Measurements from ENCODE around the gene VWCE. TPM values are rescaled to one million over a fixed set of nuclear protein-coding genes. Genes with fewer than 3 reads are reported as not detected.
A peak's percentile ranks its signal among the peaks of the same experiment; 100 is the strongest.

Gene VWCE
- total RNA-seq, 2 experiments from 2014 or later, result 1.6 to 1.7 TPM

- H3K27ac Mint-ChIP-seq, result no peak overlapping the region
- DNase-seq, result no peak
- no peaks in the 10 kb centered on the region for H3K27me3 Mint-ChIP-seq
- H3K4me3 Mint-ChIP-seq, result no peak overlapping the region
- POLR2A ChIA-PET, result no interaction called here
- no peaks in the 10 kb centered on the region for H3K36me3 Mint-ChIP-seq (ENCODE audit: low read depth)
- CTCF ChIA-PET, result interaction anchor here (0.6 to 1.3 kb wide), 2 partner anchors 54 to 162 kb away, joined by 3 read pairs; no protein-coding TSS in a partner anchor
- H3K4me1 Mint-ChIP-seq, result peaks cover 7% of the 10 kb centered on the region
- no peaks in the 10 kb centered on the region for H3K9me3 Mint-ChIP-seq
These were observed 21.7 kb downstream of the VWCE start for GRCh38 chr11:61273178-61274078.

GRCh38 chr11:61272731-61273130 lies 22.4 kb downstream of the VWCE start:
- Mint-ChIP-seq H3K4me1 (peaks cover 7% of the 10 kb centered on the region), H3K27me3 (no peaks in the 10 kb centered on the region), H3K36me3 (ENCODE audit: low read depth) (no peaks in the 10 kb centered on the region), H3K4me3 (no peak overlapping the region), H3K27ac (no peak overlapping the region), H3K9me3 (no peaks in the 10 kb centered on the region)
- DNase-seq, result no peak
- CTCF ChIA-PET, result no interaction called here
- POLR2A ChIA-PET, result no interaction called here

- H3K4me3 Mint-ChIP-seq, result no peak overlapping the region
- ChIA-PET CTCF (interaction anchor here (0.6 to 1.6 kb wide), 9 partner anchors 10 to 440 kb away, joined by 3 to 5 read pairs (median 3); partner anchors contain the start of genes DDB1, TKFC and VWCE), POLR2A (no interaction called here)
- H3K36me3 Mint-ChIP-seq (ENCODE audit: low read depth), result no peaks in the 10 kb centered on the region
- H3K27ac Mint-ChIP-seq, result peak overlapping the region; percentile 59
- H3K9me3 Mint-ChIP-seq, result no peaks in the 10 kb centered on the region
- no peak for DNase-seq
- H3K27me3 Mint-ChIP-seq, result no peaks in the 10 kb centered on the region
- H3K4me1 Mint-ChIP-seq, result peaks cover 7% of the 10 kb centered on the region
These were observed 24.6 kb downstream of the VWCE start for GRCh38 chr11:61270354-61271076.

- peaks cover 7% of the 10 kb centered on the region for H3K4me1 Mint-ChIP-seq
- no peaks in the 10 kb centered on the region for H3K27me3 Mint-ChIP-seq
- no peaks in the 10 kb centered on the region for H3K36me3 Mint-ChIP-seq (ENCODE audit: low read depth)
- no peak overlapping the region for H3K27ac Mint-ChIP-seq
- no peak overlapping the region for H3K4me3 Mint-ChIP-seq
- no peak for DNase-seq
- ChIA-PET POLR2A (interaction anchor here (0.6 kb wide), 1 partner anchor 462 kb away, joined by 4 read pairs; no protein-coding TSS in a partner anchor), CTCF (interaction anchor here (0.5 to 0.7 kb wide), 2 partner anchors 15 to 17 kb away, joined by 3 to 4 read pairs; no protein-coding TSS in a partner anchor)
- no peaks in the 10 kb centered on the region for H3K9me3 Mint-ChIP-seq
These were observed 26.4 kb downstream of the VWCE start for GRCh38 chr11:61268588-61269250.

- Mint-ChIP-seq H3K9me3 (no peaks in the 10 kb centered on the region), H3K4me1 (peaks cover 7% of the 10 kb centered on the region), H3K4me3 (no peak overlapping the region), H3K27ac (no peak overlapping the region), H3K36me3 (ENCODE audit: low read depth) (no peaks in the 10 kb centered on the region), H3K27me3 (no peaks in the 10 kb centered on the region)
- DNase-seq, result no peak
- CTCF ChIA-PET, result no interaction called here
- POLR2A ChIA-PET, result no interaction called here
These were observed 27.7 kb downstream of the VWCE start for GRCh38 chr11:61267437-61267841.

GRCh38 chr11:61266602-61267001 lies 28.5 kb downstream of the VWCE start:
- H3K4me3 Mint-ChIP-seq, result no peak overlapping the region
- no peaks in the 10 kb centered on the region for H3K9me3 Mint-ChIP-seq
- CTCF ChIA-PET, result interaction anchor here (0.6 kb wide), 1 partner anchor 13 kb away, joined by 3 read pairs; no protein-coding TSS in a partner anchor
- DNase-seq, result no peak
- POLR2A ChIA-PET, result no interaction called here
- H3K27ac Mint-ChIP-seq, result no peak overlapping the region
- H3K36me3 Mint-ChIP-seq (ENCODE audit: low read depth), result no peaks in the 10 kb centered on the region
- no peaks in the 10 kb centered on the region for H3K27me3 Mint-ChIP-seq
- peaks cover 7% of the 10 kb centered on the region for H3K4me1 Mint-ChIP-seq

DNA sequence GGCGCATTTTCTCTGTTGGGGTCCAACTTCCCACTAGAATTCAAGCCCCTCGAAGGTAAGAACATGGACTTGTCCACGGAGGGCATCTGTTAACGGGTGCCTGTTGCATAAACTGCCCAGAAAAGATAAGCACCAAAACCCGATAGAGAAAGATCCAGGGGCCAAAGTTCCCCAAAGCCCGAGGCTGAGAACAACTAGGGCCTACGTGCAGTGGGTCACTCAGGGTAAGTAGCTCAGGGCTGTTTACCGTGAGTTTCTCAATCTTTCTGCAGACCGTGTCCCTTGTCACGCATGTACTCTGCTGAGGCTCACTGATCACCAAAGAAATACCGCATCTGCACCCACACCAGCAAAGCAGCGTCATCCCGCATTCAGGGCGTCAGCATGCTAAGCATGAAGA lies 29.8 kb downstream of the VWCE start:
- ChIA-PET POLR2A (no interaction called here), CTCF (interaction anchor here (1.3 to 1.5 kb wide), 2 partner anchors 11 to 81 kb away, joined by 3 to 4 read pairs; no protein-coding TSS in a partner anchor)
- no peak for DNase-seq
- Mint-ChIP-seq H3K4me1 (peaks cover 3% of the 10 kb centered on the region), H3K36me3 (ENCODE audit: low read depth) (no peaks in the 10 kb centered on the region), H3K27me3 (no peaks in the 10 kb centered on the region), H3K4me3 (no peak overlapping the region), H3K9me3 (no peaks in the 10 kb centered on the region), H3K27ac (no peak overlapping the region)

DNA sequence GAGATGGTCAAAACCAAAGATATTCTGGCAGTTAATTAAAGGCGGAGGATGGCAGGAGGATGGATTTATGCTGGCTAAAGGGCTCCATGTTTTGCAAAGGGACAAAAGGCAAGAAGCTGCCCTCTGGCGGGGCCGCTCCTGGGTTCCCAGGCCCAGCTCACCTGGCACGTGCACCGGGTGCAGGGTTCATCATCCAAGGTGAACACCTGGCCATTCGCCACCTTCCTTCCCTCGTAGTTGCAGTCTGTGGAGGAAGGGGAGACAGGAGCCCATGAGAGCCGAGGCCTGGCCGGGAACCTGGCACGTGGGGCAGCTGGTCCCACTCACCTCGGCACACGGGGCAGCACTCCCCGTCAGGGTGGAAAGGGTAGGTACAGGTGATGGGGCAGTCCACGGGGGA lies 30.3 kb downstream of the VWCE start:
- CTCF ChIA-PET, result interaction anchor here (1.3 to 1.5 kb wide), 2 partner anchors 10 to 81 kb away, joined by 3 to 4 read pairs; no protein-coding TSS in a partner anchor

GRCh38 chr11:61264371-61264770 lies 30.7 kb downstream of the VWCE start:
- no peaks in the 10 kb centered on the region for H3K27me3 Mint-ChIP-seq
- no peaks in the 10 kb centered on the region for H3K36me3 Mint-ChIP-seq (ENCODE audit: low read depth)
- H3K4me1 Mint-ChIP-seq, result no peaks in the 10 kb centered on the region
- ChIA-PET POLR2A (interaction anchor here (0.6 kb wide), 1 partner anchor 10 kb away, joined by 5 read pairs; no protein-coding TSS in a partner anchor), CTCF (interaction anchor here (1.3 to 1.5 kb wide), 2 partner anchors 10 to 82 kb away, joined by 3 to 4 read pairs; no protein-coding TSS in a partner anchor)
- H3K27ac Mint-ChIP-seq, result no peak overlapping the region
- no peaks in the 10 kb centered on the region for H3K9me3 Mint-ChIP-seq
- no peak for DNase-seq
- no peak overlapping the region for H3K4me3 Mint-ChIP-seq

More for the DNA sequence above, 30.3 kb downstream of the VWCE start:
- H3K36me3 Mint-ChIP-seq (ENCODE audit: low read depth), result no peaks in the 10 kb centered on the region
- no peaks in the 10 kb centered on the region for H3K27me3 Mint-ChIP-seq
- H3K4me1 Mint-ChIP-seq, result no peaks in the 10 kb centered on the region
- no peak overlapping the region for H3K4me3 Mint-ChIP-seq
- POLR2A ChIA-PET, result interaction anchor here (0.6 kb wide), 1 partner anchor 10 kb away, joined by 5 read pairs; no protein-coding TSS in a partner anchor
- DNase-seq, result no peak
- H3K9me3 Mint-ChIP-seq, result no peaks in the 10 kb centered on the region
- no peak overlapping the region for H3K27ac Mint-ChIP-seq

DNA sequence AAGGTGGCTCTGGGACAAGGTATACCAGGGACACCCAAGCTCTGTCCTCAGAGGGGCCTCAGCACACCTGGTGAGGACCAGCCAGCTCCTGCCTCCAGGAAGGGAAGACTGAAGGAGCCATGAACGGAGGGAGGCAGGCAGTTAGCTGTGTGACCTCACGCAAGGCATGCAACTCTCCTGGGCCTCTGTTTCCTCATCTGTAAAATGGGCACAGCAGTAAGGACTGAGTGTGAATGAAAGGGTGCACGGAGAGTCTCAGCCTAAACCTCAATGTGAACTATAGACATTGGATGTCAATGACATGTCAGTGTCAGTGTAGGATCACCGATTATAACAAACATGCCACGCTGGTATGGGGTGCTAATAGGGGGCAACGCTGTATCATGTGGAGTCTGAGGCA lies 35.8 kb downstream of the VWCE start:
- H3K4me1 Mint-ChIP-seq, result peaks cover under 1% of the 10 kb centered on the region
- no peak overlapping the region for H3K27ac Mint-ChIP-seq
- H3K4me3 Mint-ChIP-seq, result no peak overlapping the region
- ChIA-PET CTCF (interaction anchor here (0.7 to 0.9 kb wide), 2 partner anchors 35 to 126 kb away, joined by 4 read pairs; partner anchors contain the start of gene VWCE), POLR2A (no interaction called here)
- no peaks in the 10 kb centered on the region for H3K9me3 Mint-ChIP-seq
- no peaks in the 10 kb centered on the region for H3K36me3 Mint-ChIP-seq (ENCODE audit: low read depth)
- no peaks in the 10 kb centered on the region for H3K27me3 Mint-ChIP-seq
- DNase-seq, result no peak

GRCh38 chr11:61258546-61258945 lies 36.6 kb downstream of the VWCE start:
- CTCF ChIA-PET, result interaction anchor here (0.7 to 0.9 kb wide), 2 partner anchors 36 to 127 kb away, joined by 4 read pairs; partner anchors contain the start of gene VWCE

More at GRCh38 chr11:61258546-61258945, 36.6 kb downstream of the VWCE start:
- Mint-ChIP-seq H3K4me3 (no peak overlapping the region), H3K9me3 (no peaks in the 10 kb centered on the region), H3K36me3 (ENCODE audit: low read depth) (no peaks in the 10 kb centered on the region), H3K27ac (no peak overlapping the region), H3K4me1 (peaks cover 3% of the 10 kb centered on the region), H3K27me3 (no peaks in the 10 kb centered on the region)
- POLR2A ChIA-PET, result no interaction called here
- no peak for DNase-seq

All from activated CD4-positive, alpha-beta T cell treated with anti-CD3 and anti-CD28 coated beads, Interleukin-2, amount 10 ng/mL, durations not matched to agents 7 days and 5 days (primary cell).